HG03565 (cell line): Measurements from ENCODE around the gene TUT1.
"Not testable (repeated sequence)": the region's sequence is repeated elsewhere in the genome, so short reads cannot be mapped to it uniquely, and the experiment has no call there.

Source experiments
- ATAC-seq: cut with Tn5 transposase; IDR thresholded peaks from one replicate; pipeline ENCODE4 v1.9.1; 2021; ENCODE audit warnings: mild to moderate bottlenecking, moderate library complexity; ENCODE audit not compliant: unreplicated experiment

The TUT1 gene

DNA sequence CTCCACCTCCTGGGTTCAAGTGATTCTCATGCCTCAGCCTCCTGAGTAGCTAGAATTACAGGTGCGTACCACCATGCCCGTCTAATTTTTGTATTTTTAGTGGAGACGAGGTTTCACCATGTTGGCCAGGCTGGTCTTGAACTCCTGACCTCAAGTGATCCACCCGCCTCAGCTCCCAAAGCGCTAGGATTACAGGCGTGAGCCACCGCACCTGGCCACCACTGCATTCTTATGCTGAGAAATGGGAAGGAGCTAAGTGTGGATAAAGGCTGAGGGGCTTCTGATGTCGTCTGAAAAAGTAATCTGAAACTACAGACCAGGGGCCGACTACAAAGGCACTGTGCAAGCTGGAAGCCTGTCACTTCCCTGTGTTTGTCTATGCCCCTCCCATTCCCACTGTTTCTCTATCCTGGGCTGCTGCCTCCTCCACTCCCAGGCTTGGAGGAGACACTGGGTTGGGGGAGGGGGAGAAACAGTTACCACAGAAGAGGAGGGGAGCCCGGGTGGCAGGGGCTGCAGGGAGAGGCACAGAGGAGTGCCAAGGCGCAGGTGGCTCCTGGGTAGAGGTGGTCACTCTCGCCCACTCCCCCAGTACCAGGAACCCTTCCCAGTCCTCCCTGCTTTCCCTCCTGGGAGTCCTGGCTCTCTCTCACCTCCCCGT, 13.3 kb upstream of the TUT1 start:
- no peak for ATAC-seq

DNA sequence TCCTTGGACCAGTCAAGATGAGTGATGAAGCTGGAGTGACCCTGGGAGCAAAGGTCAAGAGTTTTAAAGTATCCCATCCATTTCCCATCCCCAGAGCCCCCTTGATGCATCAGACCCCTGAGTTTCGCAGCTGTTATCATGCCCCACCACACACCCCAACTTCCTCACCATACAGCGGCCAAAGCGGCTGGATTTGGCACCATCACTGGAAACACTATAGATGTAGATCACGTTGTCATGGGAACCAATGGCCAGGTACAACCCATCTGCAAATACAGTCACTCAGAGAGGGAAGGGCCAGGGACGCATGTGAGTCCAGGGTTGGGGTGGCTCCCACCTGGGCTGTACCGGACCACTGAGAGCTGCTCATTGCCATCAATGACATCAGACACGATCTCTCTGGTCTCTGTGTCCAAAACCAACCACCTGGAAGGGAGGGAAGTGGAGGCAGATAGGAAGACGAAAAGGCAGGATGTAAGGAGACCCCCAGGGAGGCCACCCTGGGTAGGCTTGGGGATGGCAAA, 12.5 kb upstream of the TUT1 start:
- no peak for ATAC-seq

DNA sequence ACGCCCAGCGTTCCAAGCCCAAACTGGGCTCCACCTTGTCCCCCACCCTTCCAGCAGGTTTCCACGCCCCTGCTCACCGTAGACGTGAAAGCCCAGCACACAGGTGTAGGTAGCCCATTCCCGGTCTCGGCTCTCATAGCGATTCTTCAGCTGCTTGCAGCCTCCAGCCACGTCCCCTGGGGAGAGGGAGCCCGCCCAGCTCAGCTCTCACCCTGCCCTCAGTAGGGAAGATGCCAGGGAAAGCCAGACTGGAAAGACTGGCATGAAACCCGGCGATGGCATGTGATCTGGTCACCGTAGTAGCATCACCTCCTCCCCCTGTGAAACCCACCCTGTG, 11.7 kb upstream of the TUT1 start:
- no peak for ATAC-seq

DNA sequence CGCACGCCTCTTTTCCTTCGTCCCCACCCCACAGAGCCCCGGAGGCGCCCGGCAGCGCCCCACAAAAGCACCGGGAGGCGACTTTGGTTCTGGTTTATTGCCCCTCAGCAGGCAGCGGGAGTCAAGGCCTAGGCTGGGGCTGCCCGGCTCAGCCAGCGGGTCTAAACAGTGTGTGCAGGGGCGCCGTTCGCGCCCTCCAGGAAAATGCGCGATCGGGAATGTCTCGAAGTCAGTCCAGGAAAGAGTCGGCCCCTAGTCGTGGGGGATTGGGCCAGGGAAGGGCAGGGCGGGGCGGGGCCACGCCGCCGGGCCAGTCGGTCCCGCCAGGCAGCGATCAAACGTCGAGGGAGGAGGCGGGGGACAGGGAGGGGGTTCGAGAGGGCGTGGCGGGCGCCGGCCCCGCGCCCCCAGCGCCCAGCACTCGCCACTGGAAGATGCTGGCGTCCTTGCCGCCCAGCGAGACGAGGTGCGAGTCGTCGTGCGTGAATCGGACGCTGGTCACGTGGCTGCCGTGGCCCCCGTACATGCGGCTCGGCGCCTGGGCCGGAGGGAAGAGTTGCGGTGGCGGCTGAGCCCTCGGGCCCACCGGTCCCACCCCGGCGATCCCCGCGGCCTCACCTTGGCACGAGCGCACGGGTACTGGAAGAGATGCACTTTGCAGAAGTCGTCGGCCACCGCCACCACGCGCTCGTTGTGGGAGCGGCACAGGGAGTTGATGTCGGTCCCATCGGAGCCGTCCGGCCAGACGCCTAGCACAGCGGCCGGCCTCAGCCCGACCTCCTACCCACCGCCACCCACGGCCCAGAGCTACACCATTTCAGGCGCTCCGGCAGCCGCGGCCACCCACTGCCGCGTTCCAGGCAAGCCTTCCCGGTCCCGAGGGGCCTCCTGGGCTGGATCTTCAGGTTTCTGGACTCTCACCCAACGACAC, 11.1 kb upstream of the TUT1 start:
- no peak for ATAC-seq

DNA sequence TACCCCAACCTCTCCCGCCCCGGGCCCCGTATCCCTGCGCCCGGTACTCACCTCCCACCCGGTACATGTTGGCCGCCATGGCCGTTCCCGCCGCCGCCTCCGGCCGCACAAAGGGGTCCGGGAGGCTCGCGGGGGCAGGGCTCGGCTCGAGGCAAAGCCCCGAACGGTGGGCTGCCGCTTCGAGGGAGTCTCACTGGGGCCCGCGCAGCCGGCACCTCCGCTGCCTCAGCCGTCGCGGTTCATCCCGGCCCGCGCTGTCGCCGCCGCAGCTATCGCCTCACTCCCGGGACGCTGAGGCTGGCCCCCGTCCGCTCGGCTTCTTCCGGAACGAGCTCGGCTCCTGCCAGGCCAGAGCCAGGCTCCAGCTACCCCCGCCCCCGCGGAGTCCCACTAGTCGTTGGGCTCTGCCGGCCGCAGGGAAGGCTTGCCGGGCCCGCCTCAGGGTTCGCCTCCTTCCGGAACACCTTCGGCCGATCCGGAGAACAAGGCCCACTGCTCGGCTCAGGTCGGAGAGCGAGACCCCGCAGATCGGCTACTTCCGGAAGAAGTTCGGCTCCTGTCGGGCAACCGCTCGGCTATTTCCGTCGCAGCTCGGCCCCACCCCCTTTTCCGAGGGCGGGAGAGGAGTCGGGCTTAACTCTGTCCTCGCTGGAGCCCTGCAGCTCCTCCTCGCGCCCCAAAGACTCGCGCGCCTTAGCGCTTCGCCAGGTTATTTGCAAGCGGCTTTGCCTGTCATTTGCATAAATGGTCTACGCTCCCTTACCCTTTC, 10.2 kb upstream of the TUT1 start, which contains the start of gene MTA2:
MTA2 (minus strand) TSS at position 494 of the 769 bp plus-strand sequence; CDS start at position 79, 415 bp downstream.
- peak; percentile 64 for ATAC-seq

DNA sequence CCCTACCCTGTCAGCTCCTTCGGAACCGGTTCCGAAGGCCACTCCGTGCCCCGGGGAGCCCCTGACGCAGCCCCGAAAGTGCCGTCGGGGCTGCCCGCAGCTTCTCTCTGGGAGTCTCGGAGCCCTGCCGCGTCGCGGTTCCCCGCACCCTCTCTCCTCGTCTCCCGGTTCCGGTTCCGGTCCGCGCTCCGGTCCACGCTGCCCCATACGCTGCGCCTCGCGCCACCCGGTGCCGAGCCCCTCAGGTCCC, 9.7 kb upstream of the TUT1 start:
- no peak for ATAC-seq

DNA sequence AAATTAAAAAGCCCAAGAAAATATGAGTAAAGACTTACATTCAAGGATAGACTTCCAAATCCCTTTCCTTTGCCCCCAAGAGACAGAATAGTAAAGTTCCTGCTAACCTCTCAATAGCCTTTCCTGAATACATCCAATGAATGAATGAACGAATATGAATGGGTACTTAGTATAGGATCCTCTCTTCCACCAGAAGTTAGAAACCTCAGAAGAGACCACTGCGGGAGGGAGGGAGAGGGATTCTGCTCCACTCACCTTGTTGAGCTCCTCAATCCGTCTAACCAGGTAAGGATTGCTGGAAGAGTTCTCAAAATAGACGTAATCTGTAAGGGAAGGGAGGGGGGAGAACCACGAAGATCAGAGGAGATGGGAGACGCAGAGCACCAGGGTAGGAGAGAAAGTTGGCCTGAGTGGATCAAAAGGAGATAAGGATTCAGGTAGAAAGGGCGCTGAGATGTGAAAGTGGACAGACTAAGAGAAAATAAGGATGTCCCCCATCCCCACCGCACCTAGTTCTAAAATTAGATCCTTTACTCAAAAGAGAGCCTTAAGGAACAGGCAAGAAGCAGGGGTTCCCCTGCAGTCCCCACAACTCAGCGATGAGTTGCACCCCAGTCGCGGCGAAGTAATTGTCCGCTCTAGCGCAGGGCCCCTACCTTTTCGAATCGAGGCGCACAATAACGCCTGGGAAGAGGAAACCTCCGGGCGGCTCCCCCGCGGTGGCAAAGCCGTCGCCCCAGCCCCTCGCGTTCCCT, 9.2 kb upstream of the TUT1 start:
- no peak for ATAC-seq

DNA sequence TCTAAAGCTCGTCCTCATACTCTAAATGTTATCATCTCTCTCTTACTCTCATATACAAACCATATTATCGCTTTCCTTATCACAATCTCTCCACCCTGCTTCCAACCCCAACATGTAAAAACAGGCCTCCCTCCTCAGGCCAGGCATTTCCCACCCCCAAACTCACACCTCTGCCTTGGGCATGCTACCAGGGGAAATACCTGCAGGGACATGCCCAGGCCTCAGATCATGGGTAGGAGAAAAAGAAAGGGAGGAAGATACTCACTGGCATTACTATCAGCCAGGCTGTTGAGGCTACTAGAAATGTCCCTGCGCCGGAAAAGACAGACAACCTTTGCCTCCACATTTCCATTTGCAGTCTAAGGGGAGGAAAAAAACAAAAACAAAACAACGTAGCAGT, 8.6 kb upstream of the TUT1 start:
- ATAC-seq = no peak

DNA sequence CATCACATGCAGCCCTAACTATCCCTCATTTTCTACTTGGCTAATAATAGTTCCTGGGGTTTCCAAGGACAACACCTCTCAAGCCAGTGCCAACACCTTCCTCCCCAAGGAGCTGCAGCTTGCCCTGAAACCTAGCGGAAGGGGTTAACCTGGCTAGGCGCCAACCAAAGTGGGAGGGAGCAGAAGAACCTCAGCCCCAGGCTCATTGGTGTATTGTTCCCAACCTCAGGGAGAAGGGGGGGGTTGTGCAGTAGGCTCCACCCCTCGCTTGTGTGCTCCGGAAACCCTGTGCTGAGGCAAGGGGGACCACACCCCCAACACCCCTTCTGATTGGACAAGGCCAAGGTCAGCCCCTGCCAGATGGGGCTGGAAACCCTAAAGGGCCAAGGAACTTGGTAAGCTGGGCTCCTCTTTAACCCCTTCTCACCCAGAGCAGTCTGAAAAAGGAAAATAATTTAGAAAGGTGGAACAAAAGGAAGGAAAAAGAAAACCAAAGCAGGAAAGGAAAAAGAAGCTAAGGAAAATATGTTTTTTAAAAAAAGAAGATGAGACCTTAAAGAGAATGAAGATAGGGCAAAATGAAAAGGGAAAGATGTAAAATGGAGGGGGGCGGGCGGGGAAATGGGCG, 7.9 kb upstream of the TUT1 start:
- ATAC-seq = peak; percentile 25

DNA sequence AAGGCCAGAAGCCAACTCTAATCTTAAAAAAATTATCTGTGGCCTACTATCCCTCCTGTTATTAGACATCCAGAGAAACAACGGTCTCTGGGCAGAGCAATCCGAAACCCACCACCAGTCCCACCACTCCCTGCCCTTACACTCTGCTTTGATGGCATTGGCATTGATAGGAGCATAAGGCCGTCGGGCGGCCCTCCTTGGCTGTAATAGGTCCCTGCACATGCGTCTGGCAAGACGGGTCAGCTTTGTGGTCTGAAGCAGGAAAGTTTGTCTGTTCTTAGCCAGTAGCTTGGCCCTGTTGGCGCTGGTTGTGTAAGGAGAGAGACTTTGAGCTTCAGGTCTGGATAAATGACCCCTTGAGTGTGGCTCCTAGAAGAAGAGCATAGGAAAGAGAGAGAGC, 3.8 kb upstream of the TUT1 start:
- no peak for ATAC-seq

DNA sequence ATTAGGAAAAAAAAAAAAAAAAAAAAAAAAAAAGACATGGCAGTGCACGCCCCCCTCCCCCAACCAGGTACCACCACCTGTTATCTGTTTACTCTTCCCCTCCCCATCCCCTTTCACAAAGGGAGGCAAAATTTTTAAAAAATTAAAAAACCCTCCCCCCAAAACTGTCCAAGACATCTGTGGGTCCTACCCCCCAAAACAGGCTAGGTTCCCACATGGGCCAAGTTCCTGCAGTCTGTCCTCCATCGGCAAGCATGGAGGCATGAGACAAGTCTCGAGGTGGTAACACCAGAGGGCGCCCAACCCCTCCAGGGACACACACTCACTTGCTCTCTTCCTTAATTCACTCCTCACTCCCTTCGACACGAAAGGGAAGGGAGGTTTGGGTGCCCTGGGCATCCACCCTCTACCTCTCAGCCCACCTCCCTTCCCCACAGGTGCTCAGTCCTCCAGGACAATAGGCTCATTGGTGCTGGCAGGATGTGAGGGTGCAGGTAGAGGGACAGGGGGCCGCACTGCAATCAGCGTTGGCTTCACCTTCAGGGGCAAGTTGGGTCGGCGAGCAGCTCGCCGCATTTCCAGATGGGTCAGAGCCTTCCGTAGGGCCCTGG, 2.2 kb upstream of the TUT1 start:
- ATAC-seq = no peak

DNA sequence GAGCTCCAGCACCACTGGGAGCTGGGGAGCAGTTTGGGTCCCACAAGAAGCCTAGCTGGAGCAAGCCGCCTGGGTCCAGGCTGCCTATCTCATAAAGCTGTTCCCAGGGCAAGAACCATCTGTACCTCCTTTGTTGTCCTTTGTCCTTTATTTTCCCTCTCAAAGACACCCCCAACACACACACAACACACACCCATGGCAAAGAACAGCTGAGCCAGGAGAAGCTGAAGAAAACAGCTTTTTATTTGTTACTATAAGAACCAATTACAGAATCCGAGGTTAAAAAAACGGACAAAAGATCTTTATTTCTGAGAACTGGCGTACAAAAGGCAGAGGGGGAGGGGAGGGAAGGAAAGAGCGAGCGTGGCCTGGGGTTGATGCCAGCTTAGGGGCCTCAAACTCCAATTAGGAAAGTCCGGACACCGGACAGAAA, 1.7 kb upstream of the TUT1 start:
- ATAC-seq = no peak

DNA sequence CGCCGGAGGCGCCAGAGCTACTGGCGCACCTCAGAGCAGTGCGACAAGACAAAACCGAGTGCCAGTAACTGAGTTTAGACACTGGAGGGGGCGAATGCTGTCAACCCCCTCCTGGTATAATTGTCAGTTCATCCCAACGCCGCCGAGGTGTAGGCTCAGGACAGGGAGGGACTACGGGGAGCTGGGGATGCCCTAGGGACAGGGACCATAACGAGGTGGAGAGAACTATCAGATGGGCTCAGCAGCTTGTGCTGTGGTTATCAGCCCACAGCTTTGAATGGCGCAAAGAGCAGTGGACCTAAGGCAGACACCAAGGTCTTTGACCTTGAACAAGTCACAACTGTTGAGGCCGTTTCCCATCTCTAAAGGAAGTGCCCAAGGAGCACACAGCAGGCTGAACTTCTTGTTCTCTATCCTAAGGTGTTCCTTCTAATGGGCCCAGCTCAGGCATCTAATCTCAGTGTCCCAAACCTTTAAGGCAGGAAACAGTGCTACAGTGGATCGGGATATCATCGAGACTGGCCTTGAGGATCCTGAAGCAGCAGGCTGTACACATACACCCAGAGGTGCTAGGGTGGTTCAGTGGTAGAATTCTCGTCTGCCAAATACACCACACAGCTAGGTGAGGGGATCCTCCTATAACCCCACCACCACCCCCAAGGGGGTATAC, 958 bp upstream of the TUT1 start:
- no peak for ATAC-seq

DNA sequence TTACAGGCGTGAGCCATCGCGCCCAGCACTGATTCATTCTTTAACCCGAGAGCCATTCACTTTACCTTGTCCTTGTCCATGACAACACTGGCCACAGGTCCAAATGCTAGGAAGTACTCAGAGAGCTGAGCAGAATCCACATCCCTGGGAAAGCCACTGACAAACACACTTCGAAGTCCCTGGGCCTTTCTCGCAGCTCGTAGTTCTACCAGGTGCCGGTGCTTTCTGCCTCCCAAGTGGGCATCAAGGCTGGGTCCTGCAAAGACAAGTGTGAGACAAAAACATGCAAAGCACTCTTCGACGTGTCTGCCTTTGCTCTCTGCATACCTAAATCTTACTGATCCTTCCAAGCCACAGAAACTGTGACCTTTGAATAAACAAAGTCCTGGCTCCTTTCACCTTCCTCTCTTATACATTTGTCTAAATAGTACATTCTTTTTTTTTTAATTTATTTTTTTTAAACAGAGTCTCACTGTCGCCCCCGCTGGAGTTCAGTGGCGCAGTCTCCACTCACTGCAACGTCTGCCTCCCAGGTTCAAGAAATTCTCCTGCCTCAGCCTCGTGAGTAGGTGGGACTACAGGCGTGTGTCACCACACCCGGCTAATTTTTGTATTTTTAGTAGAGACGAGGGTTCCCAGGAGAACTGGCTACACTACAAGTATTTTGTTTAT, 2.2 kb downstream of the TUT1 start:
- ATAC-seq = no peak

DNA sequence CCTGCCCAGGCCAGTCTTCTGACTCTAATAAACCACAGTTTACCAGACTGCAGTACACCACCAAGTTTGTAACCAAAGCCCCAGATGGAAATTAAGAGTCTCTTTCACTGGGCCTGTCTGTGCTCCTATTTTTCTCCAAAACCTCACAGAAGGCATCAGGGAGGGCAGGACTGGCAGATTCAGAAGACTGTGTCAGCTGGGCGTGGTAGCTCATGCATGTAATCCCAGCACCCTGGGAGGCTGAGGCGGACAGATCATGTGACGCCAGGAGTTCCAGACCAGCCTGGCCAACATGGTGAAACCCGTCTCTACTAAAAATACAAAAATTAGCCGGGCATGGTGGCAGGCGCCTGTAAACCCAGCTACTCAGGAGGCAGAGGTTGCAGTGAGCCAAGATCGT, 6.0 kb downstream of the TUT1 start:
- ATAC-seq = not testable (repeated sequence)

DNA sequence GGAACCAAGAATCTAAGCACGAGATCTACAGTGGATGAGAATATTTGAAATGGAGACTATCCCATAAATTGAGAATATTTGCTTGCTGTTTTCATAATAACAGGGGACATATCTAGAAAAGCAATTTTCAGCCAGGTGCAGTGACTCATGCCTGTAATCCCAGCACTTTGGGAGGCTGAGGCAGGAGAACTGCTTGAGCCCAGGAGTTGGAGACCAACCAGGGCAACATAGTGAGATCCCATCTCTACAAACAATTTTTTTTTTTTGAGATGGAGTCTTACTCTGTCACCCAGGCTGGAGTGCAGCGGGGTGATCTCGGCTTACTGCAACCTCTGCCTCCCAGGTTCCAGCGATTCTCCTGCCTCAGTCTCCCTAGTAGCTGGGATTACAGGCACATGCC, 9.6 kb downstream of the TUT1 start:
- not testable (repeated sequence) for ATAC-seq

DNA sequence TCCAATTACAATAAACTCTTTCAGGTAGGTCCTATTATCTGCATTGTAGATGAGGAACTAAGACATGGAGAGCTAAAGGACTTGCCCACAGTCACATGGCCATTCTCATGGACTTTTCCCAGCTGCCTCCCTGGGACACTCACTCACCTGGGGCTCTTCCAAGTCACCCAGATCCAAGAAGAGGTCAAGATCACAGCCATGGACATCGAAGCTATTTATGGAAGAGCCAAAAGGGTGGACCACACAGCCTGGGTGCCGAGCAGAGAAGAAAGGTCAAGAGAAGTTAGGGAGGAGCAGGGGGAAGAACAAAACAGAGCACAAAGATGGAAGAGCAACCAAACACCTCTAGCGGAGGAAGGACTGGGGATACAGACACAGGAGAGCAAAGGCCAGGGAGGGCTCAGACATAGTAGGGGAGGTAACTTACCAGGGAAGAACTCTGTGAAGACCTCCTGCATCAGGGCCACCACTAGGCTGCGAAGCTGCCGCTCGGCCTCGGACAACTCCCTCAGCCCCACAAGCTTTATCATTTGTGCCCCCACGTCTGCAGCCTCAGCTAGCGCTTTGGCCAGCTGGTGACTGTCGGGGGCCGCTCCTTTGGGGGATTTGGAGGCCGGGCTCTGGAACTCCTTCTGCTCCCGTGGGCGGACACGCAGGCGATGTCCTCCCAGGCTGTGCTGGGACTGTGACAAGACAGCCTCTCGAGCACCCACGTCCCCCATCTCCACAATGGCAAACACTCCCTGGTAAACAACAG, 10.2 kb downstream of the TUT1 start:
- no peak for ATAC-seq

DNA sequence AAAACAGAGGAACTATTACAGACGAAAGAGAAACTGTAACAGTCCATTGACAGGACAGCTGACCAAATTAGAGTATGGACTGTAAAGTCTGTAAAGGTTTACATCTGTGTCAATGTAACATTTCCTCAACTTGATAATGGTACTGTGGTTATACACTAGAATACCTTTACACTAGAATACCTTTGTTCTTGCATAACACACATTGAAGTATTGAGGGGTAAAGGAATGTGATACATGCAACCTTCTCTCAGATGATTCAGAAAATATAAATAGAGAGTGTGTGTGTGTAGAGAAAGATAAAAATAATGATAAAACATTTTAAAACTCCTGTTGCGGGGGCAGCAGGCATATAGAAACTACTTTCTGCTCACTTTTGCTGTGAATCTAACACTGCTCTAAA, 12.1 kb downstream of the TUT1 start:
- ATAC-seq = no peak
